ENCODE measurements around the gene TCF19. TPM values are rescaled to one million over a fixed set of nuclear protein-coding genes. Genes with fewer than 3 reads are reported as not detected.

The TCF19 gene
- total RNA-seq, 1 experiment from 2014 or later: 18.8 TPM

DNA sequence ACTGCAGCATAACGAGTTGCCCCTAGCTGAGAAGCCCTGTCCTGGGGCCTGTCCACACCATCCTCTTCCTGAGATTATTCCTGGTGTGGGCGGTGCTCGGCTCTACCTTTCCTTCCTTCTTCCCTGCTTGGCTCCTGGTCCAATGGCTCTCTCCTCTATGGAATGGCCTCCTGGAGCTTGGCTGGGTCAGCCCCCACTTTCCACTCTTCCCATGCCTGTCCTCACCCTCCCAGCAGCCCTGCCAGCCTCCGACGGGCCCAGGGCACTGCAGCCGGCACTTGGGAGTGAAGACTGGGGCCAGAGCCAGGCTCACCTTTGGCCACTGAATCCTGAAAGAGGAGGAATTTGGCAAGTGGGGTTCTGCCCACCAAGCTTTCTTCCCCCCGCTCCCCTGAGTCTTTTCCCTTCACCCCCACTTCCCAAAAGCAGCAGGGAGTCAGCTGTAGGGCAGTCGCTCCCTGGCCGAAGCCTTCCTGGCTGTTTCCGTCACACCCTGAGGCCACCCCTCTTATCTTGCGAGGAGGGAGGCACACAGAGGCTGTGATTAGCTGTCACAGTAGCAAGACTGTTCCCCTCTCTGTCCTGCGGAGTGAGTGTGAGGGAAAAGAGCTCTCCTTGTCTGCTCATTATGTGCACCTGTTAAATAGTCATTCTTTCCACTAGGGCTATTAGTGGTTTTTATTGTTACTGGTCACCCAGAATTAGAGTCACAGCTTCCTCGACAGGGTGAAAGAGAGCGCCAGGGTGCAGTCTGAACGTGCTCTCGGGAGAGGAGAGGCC, 31.8 kb upstream of the TCF19 start:
- no peak for DNase-seq (ENCODE audit: low spot score)

DNA sequence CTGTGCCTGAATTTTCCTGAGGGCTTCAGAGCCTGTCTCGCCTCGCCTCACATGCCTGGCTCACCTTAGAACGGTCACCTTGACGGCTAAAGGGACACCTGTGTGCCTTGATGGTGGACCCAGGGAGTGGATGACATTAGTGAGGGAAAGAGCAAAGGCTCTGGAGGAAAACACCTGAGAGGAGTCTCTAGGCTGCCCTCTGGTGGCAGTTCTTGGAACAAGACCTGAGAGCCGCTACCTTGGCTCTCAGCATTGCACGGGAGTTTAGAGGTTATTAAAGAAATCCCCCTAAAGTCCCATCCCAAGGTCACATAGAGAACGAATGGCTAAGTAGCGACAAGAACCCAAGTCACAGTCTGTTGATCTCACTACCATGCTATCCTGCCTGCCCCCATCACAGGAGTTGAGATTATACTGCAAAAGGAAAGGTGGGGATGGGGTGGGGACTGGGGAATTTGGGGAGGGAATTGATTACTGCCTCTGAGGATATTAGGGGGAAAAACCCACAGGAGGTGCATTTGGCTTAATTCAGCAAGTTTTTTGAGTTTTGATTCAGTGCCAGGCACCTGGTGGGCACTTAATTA, 30.2 kb upstream of the TCF19 start:
- peak; percentile 29 for DNase-seq (ENCODE audit: low spot score)

DNA sequence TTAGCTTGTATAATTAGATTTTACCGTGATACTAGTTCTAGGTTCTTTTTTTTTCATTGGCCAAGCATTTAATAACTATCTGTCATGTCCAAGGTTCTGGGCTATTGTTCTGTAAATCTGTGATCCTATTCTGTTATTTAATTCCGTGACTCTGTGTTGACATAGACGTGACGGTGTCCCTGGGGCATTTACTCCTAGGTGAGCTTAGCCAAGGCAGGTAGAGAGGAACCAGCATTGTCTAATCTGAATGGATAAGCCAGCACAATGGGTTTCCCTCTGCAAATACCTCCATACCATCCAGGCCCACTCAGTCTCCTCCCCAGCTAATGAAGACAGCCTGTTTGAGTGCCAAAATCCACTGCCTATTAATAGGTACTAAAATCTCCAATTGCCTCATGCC, 29.3 kb upstream of the TCF19 start:
- DNase-seq (ENCODE audit: low spot score): no peak

DNA sequence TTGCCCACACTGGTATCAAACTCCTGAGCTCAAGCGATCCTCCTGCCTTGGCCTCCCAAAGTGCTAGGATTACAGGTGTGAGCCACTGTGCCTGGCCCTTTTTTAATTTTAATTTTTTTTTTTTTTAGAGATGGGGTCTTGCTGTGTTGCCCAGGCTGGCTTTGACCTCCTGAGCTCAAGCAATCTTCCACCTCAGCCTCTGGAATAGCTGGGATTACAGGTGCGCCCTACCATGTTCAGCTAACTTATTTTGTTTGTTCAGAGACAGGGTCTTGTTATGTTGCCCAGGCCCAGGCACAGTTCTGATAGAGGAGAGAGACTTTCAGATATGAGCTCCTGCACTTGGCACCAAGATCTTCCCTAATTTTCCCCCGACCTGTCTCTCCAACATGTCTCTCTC, 27.6 kb upstream of the TCF19 start:
- no peak for DNase-seq (ENCODE audit: low spot score)

DNA sequence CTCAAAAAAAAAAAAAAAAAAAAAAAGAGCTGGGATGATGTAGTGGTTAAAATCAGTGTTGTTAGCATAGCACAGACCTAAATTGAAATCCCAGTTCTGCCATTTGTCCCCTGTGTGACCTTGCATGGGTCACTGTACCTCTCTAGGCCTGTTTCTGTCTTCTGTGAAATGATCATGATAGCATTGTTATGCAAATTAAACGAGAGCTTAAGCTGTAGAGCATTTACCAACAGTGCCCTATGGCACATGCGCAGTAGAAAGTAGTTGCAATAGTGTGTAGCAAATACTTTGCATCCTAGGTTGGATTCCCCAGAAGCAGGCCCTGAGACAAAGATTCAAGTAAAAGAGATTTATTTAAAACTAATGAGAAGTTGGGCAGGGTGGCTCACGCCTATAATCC, 26.8 kb upstream of the TCF19 start:
- no peak for DNase-seq (ENCODE audit: low spot score)

DNA sequence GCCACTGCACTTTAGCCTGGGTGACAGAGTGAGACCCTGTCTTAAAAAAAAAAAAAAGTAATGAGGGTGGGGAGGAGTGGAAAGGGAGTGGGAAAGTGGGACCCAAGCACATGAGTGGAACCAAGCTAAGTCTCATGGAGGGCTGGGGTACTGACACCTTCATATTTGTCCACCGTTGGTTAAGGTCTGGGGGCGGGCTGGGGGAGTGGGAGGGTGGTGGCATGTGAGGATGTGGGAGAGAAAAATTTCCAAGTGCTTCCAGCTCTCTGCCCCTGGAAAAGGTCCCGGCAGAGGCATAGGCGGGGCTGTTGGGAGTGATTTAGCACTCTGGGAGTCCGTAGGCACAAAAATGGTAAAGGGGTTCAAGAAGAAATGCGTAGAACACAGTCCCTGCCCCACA, 25.6 kb upstream of the TCF19 start:
- no peak for DNase-seq (ENCODE audit: low spot score)

DNA sequence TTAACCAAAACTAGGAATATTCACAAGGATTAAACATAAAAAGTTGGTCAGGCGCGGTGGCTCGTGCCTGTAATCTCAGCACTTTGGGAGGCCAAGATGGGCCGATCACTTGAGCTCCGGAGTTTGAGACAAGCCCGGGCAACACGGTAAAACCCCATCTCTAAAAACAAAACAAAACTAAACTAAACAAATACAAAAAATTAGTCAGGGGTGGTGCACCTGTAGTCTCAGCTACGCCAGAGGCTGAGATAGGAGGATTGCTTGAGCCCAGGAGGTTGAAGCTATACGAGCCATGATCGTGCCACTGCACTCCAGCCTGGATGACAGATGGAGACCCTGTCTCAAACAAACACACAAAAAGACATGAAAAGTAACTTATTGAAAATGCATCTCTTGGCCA, 22.7 kb upstream of the TCF19 start:
- DNase-seq (ENCODE audit: low spot score): no peak

DNA sequence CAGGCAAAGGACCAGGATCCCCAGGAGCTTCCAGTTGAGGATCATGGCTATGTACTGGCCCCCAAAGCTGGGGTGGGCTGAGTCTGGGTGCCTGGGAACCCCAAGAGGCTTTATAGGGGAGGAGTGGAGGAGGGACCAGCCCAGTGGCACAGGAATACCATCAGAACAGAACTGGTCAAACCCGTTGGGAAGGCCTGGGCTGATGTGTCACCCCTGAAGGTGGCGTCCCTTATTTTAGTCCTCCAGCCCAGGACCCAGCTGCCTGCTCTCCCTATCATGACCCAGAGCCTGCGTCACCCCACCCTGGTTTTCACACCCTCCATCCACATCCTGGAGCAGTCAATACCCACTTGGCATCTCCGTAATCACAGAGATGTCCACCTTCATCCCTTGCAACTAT, 19.4 kb upstream of the TCF19 start, which contains the start of gene PSORS1C2:
TSS of gene PSORS1C2 (minus strand) at position 85 of the 400 bp plus-strand sequence. CDS start at position 45, 40 bp downstream.
- DNase-seq (ENCODE audit: low spot score): no peak

DNA sequence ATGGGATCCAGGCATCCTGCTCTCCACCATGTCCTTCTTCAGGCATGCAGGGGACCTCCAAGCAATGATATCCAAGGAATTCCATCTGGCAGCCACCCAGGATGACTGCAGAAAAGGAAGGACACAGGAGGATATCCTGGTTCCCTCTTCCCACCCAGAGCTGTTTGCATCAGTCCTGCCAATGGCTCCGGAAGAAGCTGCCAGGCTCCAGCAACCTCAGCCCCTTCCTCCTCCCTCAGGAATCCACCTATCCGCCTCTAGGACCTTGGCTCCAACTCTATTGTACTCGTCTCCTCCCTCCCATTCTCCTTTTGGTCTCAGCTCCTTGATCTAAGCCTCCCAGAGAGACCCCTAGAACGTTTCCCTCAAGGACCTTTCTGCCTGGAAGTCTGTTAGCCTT, 18.8 kb upstream of the TCF19 start:
- no peak for DNase-seq (ENCODE audit: low spot score)

DNA sequence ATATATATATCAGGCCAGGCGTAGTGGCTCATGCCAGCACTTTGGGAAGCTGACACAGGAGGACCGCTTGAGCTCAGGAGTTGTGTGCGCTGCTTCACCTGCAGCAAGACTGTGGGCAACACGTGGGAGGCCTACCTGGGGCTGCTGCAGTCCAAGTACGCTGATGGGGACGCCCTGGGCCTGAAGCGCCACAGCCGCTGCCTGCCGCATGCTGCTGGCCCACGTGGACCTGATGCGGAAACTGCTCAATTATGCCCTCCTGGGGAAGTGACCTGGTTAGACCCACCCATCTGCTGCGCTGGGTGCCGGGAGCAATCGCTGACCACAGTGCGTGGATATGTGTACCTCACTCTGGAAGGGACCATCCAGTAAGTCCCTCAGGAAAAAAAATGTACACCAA, 17.7 kb upstream of the TCF19 start:
- DNase-seq (ENCODE audit: low spot score): no peak

DNA sequence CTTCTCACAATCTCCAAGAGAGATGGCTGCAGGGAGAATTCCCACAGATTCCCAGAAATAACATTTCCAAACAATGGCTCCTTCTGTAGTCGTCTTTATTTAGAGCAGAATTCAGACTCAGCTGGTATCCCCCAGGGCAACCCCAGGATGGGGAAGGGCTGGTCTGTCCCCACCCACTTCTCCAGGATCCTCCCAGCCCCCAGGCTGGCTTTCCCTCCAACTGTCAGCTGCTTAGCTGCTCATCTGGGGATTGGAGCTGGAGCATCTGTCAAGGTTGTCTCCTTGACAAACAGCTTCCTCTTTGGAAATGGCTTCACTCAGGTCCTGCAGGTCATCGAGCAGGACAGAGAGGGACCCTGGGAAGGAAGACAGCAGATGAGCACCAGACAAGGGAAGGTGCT, 16.0 kb upstream of the TCF19 start:
- DNase-seq (ENCODE audit: low spot score): no peak

DNA sequence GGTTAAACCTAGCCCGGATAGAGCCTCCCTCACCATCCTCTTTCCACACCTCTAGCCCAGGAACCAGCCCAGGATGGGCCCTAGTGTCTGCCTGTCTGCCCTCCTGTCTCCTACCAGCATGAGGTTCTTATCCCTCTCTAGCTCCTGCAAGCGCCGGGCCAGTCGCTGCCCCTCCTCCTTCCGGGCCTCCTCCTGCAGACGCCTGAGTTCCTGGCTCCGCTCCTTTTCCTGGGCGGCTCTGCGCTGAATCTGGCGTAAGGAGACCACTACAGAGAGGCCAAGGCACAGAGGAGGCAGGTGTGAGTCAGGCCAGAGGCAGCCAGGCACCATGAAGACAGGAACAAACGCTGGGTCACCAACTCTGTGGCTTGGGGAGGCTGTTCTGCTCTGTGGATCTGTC, 15.2 kb upstream of the TCF19 start:
- DNase-seq (ENCODE audit: low spot score): no peak

DNA sequence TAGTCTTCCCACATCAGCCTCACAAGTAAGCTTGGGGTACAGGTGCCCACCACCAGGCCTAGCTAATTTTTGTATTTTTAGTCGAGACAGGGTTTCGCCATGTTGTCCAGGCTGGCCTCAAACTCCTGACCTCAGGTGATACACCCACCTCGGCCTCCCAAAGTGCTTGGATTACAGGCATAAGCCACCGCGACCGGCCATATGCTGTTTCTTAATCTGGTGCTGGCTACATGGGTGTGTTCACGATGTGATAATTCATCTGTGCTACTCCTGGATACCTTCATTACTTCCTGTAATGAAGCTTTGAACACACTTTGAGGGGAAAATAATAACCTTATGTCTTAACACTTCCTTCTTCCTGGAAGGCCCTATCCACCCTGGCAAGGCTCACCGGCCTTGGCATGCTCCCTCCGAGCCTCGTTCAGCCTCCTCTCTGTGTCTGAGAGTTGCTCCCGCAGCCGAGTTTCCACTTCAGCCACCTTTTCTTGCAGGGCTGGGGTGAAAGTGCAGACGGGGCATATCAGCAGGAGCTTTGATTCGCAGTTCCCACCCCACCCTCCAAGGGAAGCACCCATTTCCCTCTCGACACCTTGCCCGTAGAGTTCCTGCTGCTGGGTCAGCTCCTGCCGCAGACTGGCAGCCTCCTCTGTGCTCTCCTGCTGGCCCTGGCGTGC, 14.0 kb upstream of the TCF19 start:
- no peak for DNase-seq (ENCODE audit: low spot score)

DNA sequence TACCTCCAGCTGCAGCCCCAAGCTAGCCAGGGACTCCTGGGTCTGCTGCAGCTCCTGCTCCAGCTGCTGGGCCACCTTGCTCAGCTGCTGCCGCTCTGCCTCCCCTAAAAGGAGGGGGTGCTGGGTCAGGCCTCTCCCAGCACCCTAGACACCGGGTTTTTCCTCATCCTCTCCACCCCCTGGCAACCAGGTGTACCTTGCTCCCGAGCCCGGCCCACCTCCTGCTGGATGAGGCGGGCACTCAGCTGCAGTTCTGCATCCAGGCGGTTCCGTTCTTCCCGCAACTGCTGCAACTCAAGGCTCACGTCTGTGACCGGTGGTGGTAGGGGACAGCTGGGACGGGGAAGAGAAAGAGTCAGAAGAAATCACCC, 13.4 kb upstream of the TCF19 start:
- no peak for DNase-seq (ENCODE audit: low spot score)

DNA sequence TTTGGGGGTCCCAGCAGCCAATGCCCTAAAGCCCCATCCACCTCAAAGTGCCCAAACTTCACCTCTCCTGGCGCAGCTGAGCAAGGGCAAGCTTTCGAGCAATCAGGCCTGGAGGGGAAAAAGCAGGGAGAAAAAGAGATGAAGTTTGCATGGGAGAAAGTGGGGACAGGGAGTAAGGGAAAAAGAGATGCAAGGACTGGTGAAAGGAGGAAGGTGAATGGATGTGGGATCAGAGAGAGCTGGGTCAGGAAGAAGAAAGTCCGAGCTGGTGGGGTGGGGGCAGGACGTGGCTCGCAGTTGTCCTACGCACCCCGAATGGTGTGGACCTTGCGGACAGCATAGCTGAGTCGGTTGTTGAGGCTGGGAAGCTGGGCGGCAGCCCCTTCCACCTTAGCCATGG, 13.0 kb upstream of the TCF19 start:
- no peak for DNase-seq (ENCODE audit: low spot score)

DNA sequence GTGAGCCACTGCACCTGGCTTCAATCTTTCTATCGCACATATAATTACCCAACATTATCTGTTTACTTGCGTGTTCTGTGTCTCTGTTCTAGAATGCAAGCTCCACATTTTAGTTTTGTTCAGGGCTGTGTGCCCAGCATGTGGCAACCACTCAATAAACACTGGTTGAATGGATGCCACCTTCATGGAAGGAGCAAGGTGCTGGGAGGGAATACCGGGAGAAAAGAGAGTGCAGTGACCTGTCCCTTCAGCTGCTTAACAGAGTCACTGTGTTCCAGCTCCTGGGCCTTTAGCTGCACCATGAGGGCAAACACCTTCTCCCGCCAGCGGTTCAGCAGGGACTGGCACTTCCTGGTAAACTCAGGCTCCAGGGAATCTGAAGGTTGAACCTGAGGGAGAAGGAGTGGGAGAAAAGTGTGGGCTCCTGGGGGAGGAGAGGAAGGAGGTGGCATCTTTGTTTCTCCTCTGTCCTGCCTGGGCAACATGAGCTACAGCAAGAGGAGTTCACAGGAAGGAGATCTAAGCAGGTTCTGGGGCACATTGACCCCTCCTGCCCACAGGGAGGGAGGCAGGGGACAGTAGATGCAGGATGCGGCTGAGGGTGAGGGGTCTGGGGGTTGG, 8.5 kb upstream of the TCF19 start:
- no peak for DNase-seq (ENCODE audit: low spot score)

DNA sequence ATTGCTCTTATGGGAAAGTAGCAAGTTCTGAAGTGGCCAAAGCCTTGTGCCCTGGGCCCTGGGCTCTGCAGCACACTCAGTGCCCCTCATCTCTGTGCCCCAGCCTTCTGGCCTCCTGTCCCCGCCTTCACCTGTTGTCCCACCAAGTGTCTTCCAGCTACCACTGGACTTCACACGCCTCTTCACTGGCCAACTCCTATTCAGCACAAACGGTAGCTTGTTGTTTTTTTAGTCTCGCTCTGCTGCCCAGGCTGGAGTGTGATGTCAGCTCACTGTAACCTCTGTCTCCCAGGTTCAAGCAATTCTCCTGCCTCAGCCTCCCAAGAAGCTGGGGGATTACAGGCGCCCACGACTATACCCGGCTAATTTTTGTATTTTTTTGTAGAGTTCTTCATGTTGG, 5.6 kb upstream of the TCF19 start:
- no peak for DNase-seq (ENCODE audit: low spot score)

DNA sequence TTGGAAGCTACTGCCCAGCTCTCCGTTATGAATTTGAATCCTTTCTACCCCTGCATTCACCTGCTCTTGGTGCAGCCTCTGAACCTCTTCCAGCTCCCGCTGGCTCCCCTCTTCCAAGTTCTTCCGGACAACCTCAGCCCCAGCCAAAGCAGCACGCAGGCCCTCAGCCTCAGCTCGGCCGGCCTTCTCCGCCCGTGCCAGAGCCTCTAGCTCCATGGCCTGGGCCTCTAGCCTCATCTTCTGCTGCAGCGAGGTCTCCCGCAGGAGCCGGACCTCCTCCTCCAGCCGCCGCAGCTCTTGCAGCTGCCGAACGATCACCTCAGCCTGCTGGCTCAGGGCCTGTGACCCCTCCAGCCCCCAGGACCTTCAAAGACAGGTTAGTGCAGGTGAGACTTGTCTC, 4.0 kb upstream of the TCF19 start:
- no peak for DNase-seq (ENCODE audit: low spot score)

DNA sequence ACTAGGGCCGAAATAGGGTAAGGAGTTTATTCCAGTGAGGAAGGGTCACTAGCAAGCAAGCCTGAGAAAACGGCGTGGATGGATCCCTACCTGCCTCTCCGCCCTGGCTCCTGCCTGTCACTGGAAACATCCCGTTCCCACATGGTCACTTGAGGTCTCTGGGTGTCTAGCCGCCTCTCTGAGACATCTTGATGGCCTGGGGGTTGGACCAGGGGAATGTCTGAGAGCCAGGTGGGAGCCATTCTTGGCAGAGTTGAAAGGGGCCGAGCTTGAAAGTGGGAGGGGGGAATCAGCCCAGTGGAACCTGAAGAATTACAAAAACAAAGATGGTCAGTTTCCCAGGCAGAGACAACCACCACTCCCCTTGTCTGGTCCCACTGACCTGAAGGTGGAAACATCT, 1.7 kb upstream of the TCF19 start:
- DNase-seq (ENCODE audit: low spot score): no peak

DNA sequence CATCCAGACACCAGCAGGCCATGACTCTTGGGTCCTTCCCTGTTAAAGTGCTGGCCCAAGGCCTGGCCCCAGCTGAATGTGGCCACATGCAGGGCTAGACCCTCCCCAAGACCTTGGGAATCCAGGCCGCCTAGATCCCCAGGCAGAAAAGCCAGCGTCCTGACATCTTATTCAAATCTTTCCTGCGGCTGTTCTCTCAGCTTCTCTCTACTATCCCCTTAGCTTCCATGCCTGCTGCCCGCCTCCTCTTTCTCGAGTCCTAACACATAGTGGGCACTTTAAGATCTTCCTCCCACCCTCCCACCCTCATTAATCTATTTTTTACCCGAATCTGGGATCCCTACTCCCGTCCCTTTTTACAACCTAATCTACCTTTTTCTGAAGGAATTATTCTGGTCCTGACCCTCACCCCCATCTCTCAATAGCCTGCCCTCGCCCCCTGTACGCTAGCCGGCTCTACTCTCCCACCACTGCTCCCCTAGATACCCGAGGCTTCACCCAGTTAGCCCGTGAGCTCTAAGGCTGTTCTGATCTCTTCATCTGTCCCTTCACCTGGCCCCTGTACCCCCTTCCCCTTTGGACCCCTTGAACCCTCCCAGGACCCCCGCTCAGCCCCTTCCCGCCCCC, 763 bp upstream of the TCF19 start, which contains the start of gene CCHCR1:
TSS of gene CCHCR1 (minus strand) at position 290 of the 627 bp plus-strand sequence. CDS start at position 88, 202 bp downstream.
- DNase-seq (ENCODE audit: low spot score): no peak

DNA sequence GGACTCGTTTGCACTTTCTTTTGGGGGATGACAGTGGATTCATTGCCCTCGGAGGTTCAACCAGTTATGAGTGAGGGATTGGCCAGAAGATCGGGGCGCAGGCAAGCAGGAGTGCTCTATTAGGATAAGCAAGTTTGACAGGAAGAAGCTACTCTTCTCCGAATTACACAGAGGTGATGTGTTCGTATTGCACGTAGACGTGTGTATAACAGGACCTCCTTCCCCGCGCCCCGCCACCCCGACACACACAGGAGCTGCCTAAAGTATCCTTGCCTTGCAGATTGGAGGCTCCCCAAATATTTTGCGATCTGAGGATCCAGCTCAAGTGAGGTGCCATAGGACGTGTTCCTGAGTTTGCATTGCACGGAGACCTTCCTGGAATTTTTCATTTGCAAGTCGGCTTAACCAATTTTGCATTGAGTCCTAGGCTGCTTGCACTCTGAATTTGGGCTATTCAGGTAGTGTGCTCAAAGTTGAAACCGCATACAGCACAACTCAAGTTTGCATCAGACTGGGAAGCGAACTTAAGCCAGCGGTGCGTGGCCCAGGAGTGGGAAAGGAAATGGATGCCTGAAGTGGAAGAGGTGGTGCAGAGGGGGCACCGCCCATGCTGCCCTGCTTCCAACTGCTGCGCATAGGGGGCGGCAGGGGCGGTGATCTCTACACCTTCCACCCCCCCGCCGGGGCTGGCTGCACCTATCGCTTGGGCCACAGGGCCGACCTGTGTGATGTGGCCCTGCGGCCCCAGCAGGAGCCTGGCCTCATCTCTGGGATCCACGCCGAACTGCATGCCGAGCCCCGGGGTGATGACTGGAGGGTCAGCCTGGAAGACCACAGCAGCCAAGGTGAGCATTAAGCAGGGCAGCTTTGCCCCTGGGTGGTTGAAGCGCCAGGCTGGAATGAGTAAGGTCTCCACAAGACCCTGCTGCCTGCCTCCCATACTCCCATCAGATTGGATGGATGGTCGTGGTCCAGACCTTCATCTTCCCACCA, 770 bp downstream of the TCF19 start:
- no peak for DNase-seq (ENCODE audit: low spot score)
